SKM-1 treated with dmso at 0.1 percent for 144 hours (cell line): Measurements from ENCODE around the gene ATP23.
A peak's percentile ranks its signal among the peaks of the same experiment; 100 is the strongest.

Experiments used
- DNase-seq: peaks from one replicate; lab custom pipeline; 2025; ENCODE audit not compliant: unreplicated experiment; lab: John Stamatoyannopoulos, UW

The ATP23 gene

GRCh38 chr12:57941165-57941894, at the start of gene ATP23:
TSS of gene ATP23 (plus strand) at chr12:57941567. CDS start at chr12:57941702, 135 bp downstream.
- DNase-seq: peak; percentile 82

DNA sequence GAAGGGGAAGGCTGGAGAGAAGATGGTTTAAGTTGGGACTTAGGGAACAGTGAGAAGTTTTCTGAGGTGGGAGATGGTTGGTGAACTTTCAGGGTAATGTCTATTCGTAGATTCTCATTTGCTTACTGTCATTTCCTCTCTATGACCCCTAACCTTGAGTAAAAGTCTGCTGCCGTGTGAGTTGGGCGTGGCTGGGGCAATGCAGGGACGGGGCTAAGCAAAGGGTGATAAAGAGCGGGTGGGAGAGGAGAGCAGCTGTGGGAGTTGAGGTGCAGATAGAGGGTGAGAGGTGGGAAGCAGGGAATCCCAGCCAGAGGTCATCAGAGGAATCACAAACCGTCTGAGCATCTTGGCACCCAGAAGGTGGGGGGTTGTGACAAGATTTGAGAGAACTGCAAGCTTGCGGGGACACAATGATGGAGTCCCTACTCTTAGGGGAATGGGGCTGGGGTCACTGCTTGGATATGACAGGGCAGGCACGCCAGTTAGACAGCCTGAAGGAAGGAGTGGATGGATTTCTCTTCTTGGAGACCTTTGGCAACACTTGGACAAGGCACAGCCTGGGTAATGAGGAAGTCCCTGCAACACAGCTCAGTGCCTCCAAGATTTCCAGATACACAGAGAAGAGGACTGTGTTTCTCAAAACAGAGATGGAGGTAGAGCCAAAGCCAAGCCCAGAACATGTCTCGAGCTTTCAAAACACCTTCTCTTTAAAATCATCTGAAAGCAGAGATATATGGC, 49.0 kb upstream of the ATP23 start:
- DNase-seq: no peak

- peak; percentile 29 for DNase-seq
These were observed 47.7 kb upstream of the ATP23 start for GRCh38 chr12:57893431-57894353.

- DNase-seq: no peak
These were observed 46.7 kb upstream of the ATP23 start for GRCh38 chr12:57894399-57895292.

DNA sequence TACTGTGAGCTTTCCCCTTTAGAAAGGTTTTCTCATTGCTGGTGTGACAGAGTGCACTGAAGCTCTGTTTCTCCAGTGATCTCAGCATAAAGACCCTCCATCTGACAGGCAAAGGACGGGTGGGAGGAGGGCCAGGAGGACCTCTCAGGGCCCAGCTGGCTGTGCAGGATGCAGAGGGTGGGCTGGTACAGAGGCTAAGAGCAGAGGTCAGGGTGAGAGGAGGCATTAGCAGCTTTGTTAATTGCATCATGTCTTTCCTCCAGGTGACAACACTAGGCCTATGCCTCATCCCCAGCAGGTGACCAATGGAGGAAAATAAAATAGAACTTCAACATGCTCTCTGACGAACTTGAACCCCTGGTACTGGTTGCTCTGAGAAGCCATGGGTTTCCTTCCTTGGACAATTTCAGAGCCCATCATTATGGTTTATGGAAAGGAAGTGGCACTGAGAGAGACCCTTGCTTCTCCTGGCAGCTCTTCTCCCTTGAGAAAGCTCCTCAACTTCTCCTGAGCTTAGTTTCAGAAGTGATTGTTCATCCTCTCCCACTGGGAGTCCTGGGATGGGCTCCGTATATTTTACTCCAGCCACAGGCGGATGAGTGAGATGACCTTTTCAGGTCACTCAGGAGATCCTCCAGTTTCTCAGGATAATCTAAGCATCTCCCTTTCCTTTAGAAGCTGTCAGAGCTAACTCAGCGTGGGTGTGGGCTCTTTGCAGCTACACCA, 45.8 kb upstream of the ATP23 start:
- DNase-seq: no peak

DNA sequence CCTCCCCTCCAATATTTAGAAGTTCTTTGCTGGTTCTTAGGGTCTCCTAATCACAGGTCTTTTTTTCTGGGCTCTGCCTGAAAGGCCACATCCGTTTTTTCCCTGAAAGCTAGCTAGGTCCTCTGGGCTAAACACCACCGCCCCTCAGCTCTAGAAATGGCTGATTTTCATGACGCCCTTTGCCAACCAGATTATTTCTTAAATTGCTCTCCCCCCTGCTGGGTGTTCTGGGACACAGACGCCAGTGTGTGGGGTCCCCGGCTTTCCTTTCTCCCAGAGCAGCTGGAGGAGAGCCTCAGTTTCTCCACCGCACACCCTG, 45.3 kb upstream of the ATP23 start:
- DNase-seq: no peak

DNA sequence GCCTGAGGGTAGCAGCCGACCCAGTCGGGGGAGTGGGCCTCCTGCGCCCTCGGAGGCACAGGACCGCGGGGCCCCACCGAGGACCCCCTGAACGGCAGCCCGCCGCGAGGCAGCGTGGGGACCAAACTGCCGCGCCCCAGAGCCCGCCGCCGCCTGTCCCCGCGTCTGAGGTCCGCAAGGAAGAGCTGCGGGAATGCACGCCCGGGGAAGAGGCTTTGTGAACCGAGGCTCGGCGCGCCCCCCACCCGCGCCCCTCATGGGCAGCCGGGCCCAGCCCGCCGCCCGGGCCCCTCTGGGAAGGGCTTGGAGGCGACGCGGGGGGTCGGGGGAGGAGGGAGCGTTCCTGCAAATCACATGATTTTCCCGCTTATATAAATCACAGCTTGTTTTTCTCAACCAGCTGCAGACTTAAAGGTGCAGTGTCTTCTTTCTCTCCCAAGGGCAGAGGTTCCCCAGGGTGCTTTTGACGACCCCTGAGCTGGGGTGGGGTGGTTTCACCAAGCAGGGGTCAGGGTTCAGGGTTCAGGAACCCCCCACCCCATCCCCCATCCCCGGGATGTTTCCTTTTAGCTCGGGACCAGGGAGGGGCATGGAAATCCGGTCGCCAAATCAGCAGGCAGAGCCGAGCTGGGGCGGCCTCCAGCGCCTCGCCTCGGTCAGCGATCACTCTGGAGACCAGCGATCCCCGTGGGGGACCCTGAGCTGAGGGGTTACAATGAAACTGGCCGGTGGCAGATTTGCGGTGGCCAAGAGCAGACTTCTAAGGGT, 44.7 kb upstream of the ATP23 start:
- no peak for DNase-seq

GRCh38 chr12:57897286-57897974, 43.9 kb upstream of the ATP23 start:
- no peak for DNase-seq

GRCh38 chr12:57898308-57898970, 42.9 kb upstream of the ATP23 start:
- DNase-seq: no peak

DNA sequence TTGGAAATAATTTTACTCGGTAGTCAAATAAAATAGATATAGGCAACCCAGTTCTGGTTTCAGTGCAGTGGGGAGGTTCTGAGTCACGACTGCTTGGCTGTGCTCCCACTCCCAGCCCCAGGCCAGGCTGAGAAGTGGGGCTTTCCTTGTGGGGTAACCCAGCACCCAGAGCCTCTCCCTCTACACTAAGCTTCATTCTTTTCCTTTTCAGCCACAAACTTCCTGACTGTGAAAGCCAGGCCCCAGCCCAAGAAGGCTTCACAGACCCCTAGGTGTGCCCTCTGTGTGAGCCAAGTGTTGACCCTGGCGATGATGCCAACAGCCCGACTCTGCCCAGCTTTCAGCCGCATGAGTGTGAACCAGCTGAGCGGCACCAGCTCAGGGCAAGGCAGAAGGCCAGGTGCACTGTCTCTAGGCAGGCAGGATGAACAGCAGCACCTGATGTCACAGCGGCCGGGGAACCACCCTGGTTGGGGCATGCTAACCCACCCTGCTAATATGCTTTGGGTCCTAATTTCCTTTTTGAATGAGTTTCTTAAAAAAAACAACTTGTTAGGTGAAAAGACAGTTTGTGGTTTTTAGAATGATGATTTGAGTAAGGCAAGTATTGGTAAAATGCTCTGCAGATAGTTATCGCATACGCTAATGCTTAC, 42.2 kb upstream of the ATP23 start:
- DNase-seq: no peak

GRCh38 chr12:57902478-57902969, 38.8 kb upstream of the ATP23 start:
- DNase-seq: peak; percentile 2

GRCh38 chr12:57904426-57904825, 36.9 kb upstream of the ATP23 start:
- DNase-seq: no peak

GRCh38 chr12:57904848-57905811, 36.2 kb upstream of the ATP23 start:
- peak; percentile 26 for DNase-seq

- DNase-seq: no peak
These were observed 35.4 kb upstream of the ATP23 start for GRCh38 chr12:57905812-57906475.

DNA sequence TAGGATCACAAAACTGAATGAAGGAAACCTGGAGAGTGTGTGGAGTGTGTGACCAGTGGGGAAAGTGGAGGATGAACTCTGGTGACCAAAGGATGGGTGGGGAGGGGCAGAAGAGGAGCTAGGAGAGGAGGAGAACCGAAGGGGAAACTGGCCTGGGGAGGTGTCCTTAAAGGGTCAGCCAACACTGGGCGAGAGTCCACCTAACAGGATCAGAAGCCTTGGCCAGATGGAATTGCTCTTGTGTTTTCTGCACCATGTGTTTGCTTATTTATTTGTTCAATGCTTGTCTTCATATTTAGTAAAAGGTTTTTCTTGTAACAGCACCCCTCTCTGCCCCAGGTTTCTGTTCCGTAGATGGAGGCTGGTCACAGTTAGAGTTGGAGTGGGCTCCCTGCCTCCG, 34.5 kb upstream of the ATP23 start:
- no peak for DNase-seq

GRCh38 chr12:57907281-57907680, 34.1 kb upstream of the ATP23 start:
- no peak for DNase-seq
